HepG2 (cell line): Measurements from ENCODE around the gene IGFALS.

Source experiments
- KAT8 ChIP-seq: IDR thresholded peaks from 2 replicates; pipeline ENCODE4 v1.6.1; 2016; ENCODE audit warnings: missing genetic modification reagents, missing compliant biosample characterization
- MAFK ChIP-seq, 2 experiments: IDR thresholded peaks in 1 of 2; conservative IDR thresholded peaks in 1 of 2; 2 replicates each; pipeline ENCODE4 v1.6.1; 2011; ENCODE audit warnings: improper control_type of control experiment in 2 of 2, low read length in 2 of 2
- PHF8 ChIP-seq: sonication (generic); formaldehyde crosslinking; IDR thresholded peaks from 2 replicates; pipeline ENCODE4 v1.5.0; 2020; ENCODE audit warnings: missing genetic modification reagents
- POLR2AphosphoS5 ChIP-seq: IDR thresholded peaks from 2 replicates; pipeline ENCODE4 v1.6.1; 2012; ENCODE audit warnings: low read depth, low read length
- RELA ChIP-seq: sonication (generic); formaldehyde crosslinking; IDR thresholded peaks from 2 replicates; pipeline ENCODE4 v1.4.0; 2020; ENCODE audit warnings: missing genetic modification reagents
- TBP ChIP-seq: sonication (generic); formaldehyde crosslinking; IDR thresholded peaks from 2 replicates; pipeline ENCODE4 v1.5.0; 2020; ENCODE audit warnings: missing genetic modification reagents
- ZNF20 ChIP-seq: sonication (generic); formaldehyde crosslinking; IDR thresholded peaks from 2 replicates; pipeline ENCODE4 v1.4.0; 2020; ENCODE audit warnings: mild to moderate bottlenecking, moderate library complexity, missing genetic modification reagents
- ZNF274 ChIP-seq: sonication (generic); formaldehyde crosslinking; IDR thresholded peaks from 2 replicates; pipeline ENCODE4 v1.5.1; 2020; ENCODE audit warnings: mild to moderate bottlenecking, missing genetic modification reagents
- TF ChIP-seq, protein P1 (sequence below): sonication (generic); formaldehyde crosslinking; conservative IDR thresholded peaks from 2 replicates; pipeline ENCODE4 v1.8.0; 2022; ENCODE audit warnings: low read depth, missing genetic modification reagents
- TF ChIP-seq, protein P2 (sequence below): sonication (generic); formaldehyde crosslinking; IDR thresholded peaks from 2 replicates; pipeline ENCODE4 v1.5.0; 2020; ENCODE audit warnings: mild to moderate bottlenecking, missing genetic modification reagents, moderate library complexity

DNA sequence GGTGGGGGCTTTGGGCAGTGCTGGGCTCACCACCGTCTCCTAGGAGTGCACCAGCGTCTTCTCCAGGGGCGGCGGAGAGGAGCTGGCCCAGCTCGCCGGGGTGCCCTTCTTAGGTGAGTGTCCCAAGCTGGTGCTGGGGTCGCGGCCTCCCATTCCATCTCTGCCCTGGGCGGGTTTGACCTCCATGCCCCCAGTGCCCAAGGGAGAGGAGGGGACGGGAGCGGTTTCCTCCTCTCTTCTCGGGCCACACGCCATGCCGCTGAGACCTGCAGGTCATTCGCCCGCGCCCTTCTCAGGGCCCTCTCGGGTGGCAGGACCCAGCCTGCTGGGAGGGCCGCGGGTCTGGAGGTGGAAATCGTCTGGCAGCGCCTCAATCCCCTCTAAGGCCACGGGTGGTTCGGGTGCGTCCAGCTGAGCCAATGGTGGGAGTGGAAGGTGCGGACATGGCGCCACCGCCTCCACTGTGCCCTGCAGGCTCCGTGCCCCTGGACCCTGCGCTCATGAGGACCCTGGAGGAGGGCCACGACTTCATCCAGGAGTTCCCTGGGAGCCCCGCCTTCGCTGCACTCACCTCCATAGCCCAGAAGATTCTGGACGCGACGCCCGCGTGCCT lies 5.3 kb downstream of the IGFALS start:
- TF ChIP-seq POLR2AphosphoS5 (no peak), TBP (CRISPR knock-in tag) (no peak), ZNF274 (CRISPR knock-in tag) (no peak), MAFK (conservative IDR thresholded peaks at IDR 0.05 in 1 of 2, IDR thresholded peaks at IDR 0.05 in 1 of 2; ENCODE audit: low read length in 2 of 2) (no peak), KAT8 (CRISPR knock-in tag) (no peak), RELA (CRISPR knock-in tag) (no peak), PHF8 (CRISPR knock-in tag) (no peak), ZNF20 (no peak)
- TF ChIP-seq, protein P1, sequence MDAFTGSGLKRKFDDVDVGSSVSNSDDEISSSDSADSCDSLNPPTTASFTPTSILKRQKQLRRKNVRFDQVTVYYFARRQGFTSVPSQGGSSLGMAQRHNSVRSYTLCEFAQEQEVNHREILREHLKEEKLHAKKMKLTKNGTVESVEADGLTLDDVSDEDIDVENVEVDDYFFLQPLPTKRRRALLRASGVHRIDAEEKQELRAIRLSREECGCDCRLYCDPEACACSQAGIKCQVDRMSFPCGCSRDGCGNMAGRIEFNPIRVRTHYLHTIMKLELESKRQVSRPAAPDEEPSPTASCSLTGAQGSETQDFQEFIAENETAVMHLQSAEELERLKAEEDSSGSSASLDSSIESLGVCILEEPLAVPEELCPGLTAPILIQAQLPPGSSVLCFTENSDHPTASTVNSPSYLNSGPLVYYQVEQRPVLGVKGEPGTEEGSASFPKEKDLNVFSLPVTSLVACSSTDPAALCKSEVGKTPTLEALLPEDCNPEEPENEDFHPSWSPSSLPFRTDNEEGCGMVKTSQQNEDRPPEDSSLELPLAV (CRISPR knock-in tag) = no peak
- TF ChIP-seq, protein P2, sequence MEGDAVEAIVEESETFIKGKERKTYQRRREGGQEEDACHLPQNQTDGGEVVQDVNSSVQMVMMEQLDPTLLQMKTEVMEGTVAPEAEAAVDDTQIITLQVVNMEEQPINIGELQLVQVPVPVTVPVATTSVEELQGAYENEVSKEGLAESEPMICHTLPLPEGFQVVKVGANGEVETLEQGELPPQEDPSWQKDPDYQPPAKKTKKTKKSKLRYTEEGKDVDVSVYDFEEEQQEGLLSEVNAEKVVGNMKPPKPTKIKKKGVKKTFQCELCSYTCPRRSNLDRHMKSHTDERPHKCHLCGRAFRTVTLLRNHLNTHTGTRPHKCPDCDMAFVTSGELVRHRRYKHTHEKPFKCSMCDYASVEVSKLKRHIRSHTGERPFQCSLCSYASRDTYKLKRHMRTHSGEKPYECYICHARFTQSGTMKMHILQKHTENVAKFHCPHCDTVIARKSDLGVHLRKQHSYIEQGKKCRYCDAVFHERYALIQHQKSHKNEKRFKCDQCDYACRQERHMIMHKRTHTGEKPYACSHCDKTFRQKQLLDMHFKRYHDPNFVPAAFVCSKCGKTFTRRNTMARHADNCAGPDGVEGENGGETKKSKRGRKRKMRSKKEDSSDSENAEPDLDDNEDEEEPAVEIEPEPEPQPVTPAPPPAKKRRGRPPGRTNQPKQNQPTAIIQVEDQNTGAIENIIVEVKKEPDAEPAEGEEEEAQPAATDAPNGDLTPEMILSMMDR (CRISPR knock-in tag) = no peak
